MCF 10A (cell line): ENCODE data around the gene IGFLR1. TPM values are rescaled to one million over a fixed set of nuclear protein-coding genes. Genes with fewer than 3 reads are reported as not detected.
"Not testable (repeated sequence)": the region's sequence is repeated elsewhere in the genome, so short reads cannot be mapped to it uniquely, and the experiment has no call there.

Experiments used
- BruUV-seq: library from RNA; stranded (reverse); fragments of 400-500 nt; replicated peaks from 2 replicates; lab custom pipeline; 2021; lab: Mats Ljungman, UMichigan
- CTCF ChIA-PET: fragments of 300-600 bp; sonication (Branson Sonifier 250); formaldehyde crosslinking; extraction: SDS; loops from one replicate; lab custom pipeline; 2021; ENCODE audit warnings: antibody characterized with exemption, inconsistent platforms; lab: Yijun Ruan, JAX
- POLR2A ChIA-PET: fragments of 300-600, 350-650 bp; sonication (Branson Sonifier 250); formaldehyde crosslinking; extraction: SDS; loops from one replicate; lab custom pipeline; 2020; ENCODE audit warnings: antibody characterized with exemption, inconsistent platforms; lab: Yijun Ruan, JAX
- DNase-seq: peaks from one replicate; pipeline ENCODE4 v3.0.0-alpha.2; 2018; ENCODE audit not compliant: unreplicated experiment
- H3K27ac Mint-ChIP-seq: one replicate; pipeline ENCODE4 v1.8.0; 2022; ENCODE audit warnings: mild to moderate bottlenecking, low read depth, mixed read lengths; ENCODE audit not compliant: unreplicated experiment
- H3K27me3 Mint-ChIP-seq: one replicate; pipeline ENCODE4 v1.8.0; 2022; ENCODE audit warnings: mixed read lengths; ENCODE audit not compliant: insufficient read depth, unreplicated experiment
- H3K36me3 Mint-ChIP-seq: one replicate; pipeline ENCODE4 v1.8.0; 2022; ENCODE audit warnings: mild to moderate bottlenecking, moderate library complexity, mixed read lengths; ENCODE audit not compliant: insufficient read depth, unreplicated experiment
- H3K4me1 Mint-ChIP-seq: one replicate; pipeline ENCODE4 v1.8.0; 2022; ENCODE audit warnings: mixed read lengths; ENCODE audit not compliant: insufficient read depth, unreplicated experiment
- H3K4me3 Mint-ChIP-seq: one replicate; pipeline ENCODE4 v1.8.0; 2022; ENCODE audit warnings: mild to moderate bottlenecking, moderate library complexity, mixed read lengths; ENCODE audit not compliant: unreplicated experiment
- H3K9me3 Mint-ChIP-seq: one replicate; pipeline ENCODE4 v1.8.0; 2022; ENCODE audit warnings: mixed read lengths; ENCODE audit not compliant: unreplicated experiment
- CTCF ChIP-seq: fragments of 200-600 bp; IDR thresholded peaks from one replicate; pipeline ENCODE4 v1.8.0; 2022; ENCODE audit warnings: antibody characterized with exemption, mild to moderate bottlenecking; ENCODE audit not compliant: unreplicated experiment
- intact Hi-C: fragments of 100-400 bp; cut with micrococcal nuclease; formaldehyde crosslinking; loops from 2 replicates; pipeline ENCODE4 v1.14.1; 2022
- total RNA-seq: library from RNA; stranded (reverse); gene quantifications from 2 replicates; pipeline ENCODE4 v1.2.3, GENCODE V29; 2022

The IGFLR1 gene
- total RNA-seq, 1 experiment from 2014 or later = 4.2 TPM

DNA sequence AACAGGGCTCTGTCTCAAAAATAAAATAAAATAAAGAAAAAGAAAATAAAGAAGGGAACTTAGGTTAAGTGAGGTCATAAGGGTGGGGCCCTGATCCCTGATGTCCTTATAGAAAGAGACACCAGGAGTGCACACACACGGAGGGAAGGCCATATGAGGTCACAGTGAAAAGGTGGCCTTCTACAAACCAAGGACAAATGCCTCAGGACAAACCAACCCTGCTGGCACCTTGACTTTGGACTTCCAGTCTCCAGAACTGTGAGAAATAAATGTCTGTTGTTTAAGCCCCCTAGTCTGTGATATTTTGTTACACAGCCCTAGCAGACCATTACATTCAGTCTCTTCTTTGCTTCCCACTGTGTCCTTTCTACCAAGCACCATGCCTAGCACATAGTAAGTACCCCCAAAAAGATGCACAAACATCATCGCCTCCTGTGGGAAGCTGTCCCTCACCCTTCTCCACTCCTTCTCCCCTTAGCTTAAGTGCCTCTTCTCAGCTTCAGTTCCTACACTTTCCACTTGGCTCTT, 46.3 kb downstream of the IGFLR1 start:
- Mint-ChIP-seq H3K4me3 (no peak overlapping the region), H3K27ac (no peak overlapping the region), H3K36me3 (no peaks in the 10 kb centered on the region), H3K9me3 (no peaks in the 10 kb centered on the region), H3K27me3 (no peaks in the 10 kb centered on the region), H3K4me1 (no peaks in the 10 kb centered on the region)
- ChIA-PET POLR2A (no interaction called here), CTCF (interaction anchor here (0.6 to 2.1 kb wide), 7 partner anchors 9 to 468 kb away, joined by 3 to 4 read pairs (median 3); partner anchors contain the start of gene FAM187B)
- no peak for DNase-seq
- intact Hi-C loops = no loop called here
- no peak for TF ChIP-seq CTCF
- no TSS peak for BruUV-seq

GRCh38 chr19:35693835-35694599, 48.2 kb downstream of the IGFLR1 start:
- ChIA-PET POLR2A (interaction anchor here (0.6 kb wide), 2 partner anchors 18 to 767 kb away, joined by 3 read pairs; partner anchors contain the start of gene ZNF30), CTCF (interaction anchor here (0.6 to 1.5 kb wide), 16 partner anchors 10 to 373 kb away, joined by 3 to 19 read pairs (median 5); partner anchors contain the start of gene ZBTB32)
- intact Hi-C loops = loop anchor here (1.0 to 5.0 kb wide), 4 partner anchors 23 to 237 kb away; no protein-coding TSS in a partner anchor
- Mint-ChIP-seq H3K4me1 (no peaks in the 10 kb centered on the region), H3K36me3 (no peaks in the 10 kb centered on the region), H3K27me3 (no peaks in the 10 kb centered on the region), H3K9me3 (no peaks in the 10 kb centered on the region), H3K4me3 (no peak overlapping the region), H3K27ac (no peak overlapping the region)
- no TSS peak for BruUV-seq
- peak; percentile 95 for TF ChIP-seq CTCF
- DNase-seq = peak; percentile 93

DNA sequence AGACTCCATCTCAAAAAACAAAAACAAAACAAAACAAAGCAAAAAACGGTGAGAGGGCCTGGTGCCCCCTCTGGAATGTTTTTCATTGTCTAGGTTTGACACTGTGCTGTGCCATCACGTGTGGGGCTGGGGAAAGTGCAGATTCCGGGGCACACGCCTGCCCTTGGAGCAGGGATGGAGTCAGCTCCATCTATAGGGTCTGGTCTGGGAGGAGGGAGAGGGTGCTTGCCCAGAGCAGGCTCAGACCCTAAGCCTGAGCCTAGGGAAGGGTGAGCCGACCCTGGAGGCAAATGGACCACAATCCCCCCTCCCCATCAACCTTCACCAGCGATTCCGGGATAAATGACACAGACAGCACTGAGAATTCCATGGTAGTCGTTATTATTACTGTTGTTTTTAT, 48.8 kb downstream of the IGFLR1 start:
- BruUV-seq = no TSS peak
- POLR2A ChIA-PET = interaction anchor here (1.1 kb wide), 1 partner anchor 47 kb away, joined by 3 read pairs; no protein-coding TSS in a partner anchor
- Mint-ChIP-seq H3K9me3 (no peaks in the 10 kb centered on the region), H3K36me3 (no peaks in the 10 kb centered on the region), H3K4me1 (no peaks in the 10 kb centered on the region), H3K27me3 (no peaks in the 10 kb centered on the region), H3K27ac (no peak overlapping the region), H3K4me3 (no peak overlapping the region)
- intact Hi-C loops = loop anchor here (1.0 to 5.0 kb wide), 3 partner anchors 24 to 189 kb away; no protein-coding TSS in a partner anchor
- DNase-seq = no peak
- CTCF ChIA-PET = interaction anchor here (0.6 to 1.5 kb wide), 21 partner anchors 8 to 191 kb away, joined by 3 to 9 read pairs (median 4); partner anchors contain the start of gene UPK1A
- TF ChIP-seq CTCF = no peak

DNA sequence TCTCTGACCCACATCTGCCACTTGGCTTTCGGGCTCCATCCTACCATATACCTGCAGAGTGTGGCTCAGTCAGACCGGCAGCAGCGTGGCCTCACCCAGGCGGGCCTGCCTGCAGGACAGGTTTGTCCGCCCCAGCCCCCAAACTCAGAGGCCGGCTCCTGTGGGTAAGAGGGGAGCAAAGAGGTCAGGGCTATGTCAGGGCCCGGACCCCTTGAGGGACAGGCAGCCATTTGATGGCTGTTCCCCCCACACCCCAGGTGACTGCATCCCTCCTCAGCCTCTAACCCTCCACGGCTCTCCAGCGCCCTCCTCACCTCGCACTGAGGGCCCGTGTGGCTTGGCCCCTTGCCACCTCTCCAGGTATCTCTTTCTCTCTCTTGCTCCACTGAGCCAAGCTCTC, 50.2 kb downstream of the IGFLR1 start:
- H3K9me3 Mint-ChIP-seq = no peaks in the 10 kb centered on the region

GRCh38 chr19:35691106-35691505, 51.1 kb downstream of the IGFLR1 start:
- DNase-seq, H3K9me3 Mint-ChIP-seq, POLR2A ChIA-PET, H3K27ac Mint-ChIP-seq, H3K27me3 Mint-ChIP-seq, H3K36me3 Mint-ChIP-seq, H3K4me3 Mint-ChIP-seq, H3K4me1 Mint-ChIP-seq, BruUV-seq: not testable (repeated sequence)
- CTCF ChIA-PET = interaction anchor here (0.8 kb wide), 1 partner anchor 143 kb away, joined by 3 read pairs; no protein-coding TSS in a partner anchor
- intact Hi-C loops = loop anchor here (5.0 kb wide), 2 partner anchors 131 to 191 kb away; no protein-coding TSS in a partner anchor

More for the DNA sequence above, 50.2 kb downstream of the IGFLR1 start:
- Mint-ChIP-seq H3K4me3 (no peak overlapping the region), H3K27me3 (no peaks in the 10 kb centered on the region), H3K27ac (no peak overlapping the region), H3K36me3 (no peaks in the 10 kb centered on the region), H3K4me1 (no peaks in the 10 kb centered on the region)
- intact Hi-C loops = loop anchor here (5.0 kb wide), 2 partner anchors 130 to 190 kb away; no protein-coding TSS in a partner anchor
- ChIA-PET CTCF (interaction anchor here (0.7 to 1.5 kb wide), 6 partner anchors 11 to 144 kb away, joined by 3 to 5 read pairs (median 4); partner anchors contain the start of gene LIN37), POLR2A (interaction anchor here (0.6 to 0.7 kb wide), 2 partner anchors 147 to 374 kb away, joined by 3 to 5 read pairs; no protein-coding TSS in a partner anchor)
- BruUV-seq = no TSS peak
- TF ChIP-seq CTCF = no peak
- no peak for DNase-seq
